Measurements from ENCODE around the gene PCDHGA3.
A peak's percentile ranks its signal among the peaks of the same experiment; 100 is the strongest.
"Not testable (repeated sequence)": the region's sequence is repeated elsewhere in the genome, so short reads cannot be mapped to it uniquely, and the experiment has no call there.

Gene PCDHGA3

GRCh38 chr5:141373673-141374317 lies 30.2 kb downstream of the PCDHGA3 start, which contains the start of gene PCDHGA6:
TSS of gene PCDHGA6 (plus strand) at chr5:141373891. CDS start at chr5:141374084, 193 bp downstream.
- DNase-seq (ENCODE audit: low read depth) = peak; percentile 38
- TF ChIP-seq CTCF (conservative IDR thresholded peaks at IDR 0.05; ENCODE audit: low read length) = peak; percentile 69
- peak within 1 kb of the TSS; percentile 56 for H3K4me3 ChIP-seq (ENCODE audit: low read length)

- TF ChIP-seq CTCF (conservative IDR thresholded peaks at IDR 0.05; ENCODE audit: low read length) = no peak
- no peak for DNase-seq (ENCODE audit: low read depth)
- H3K4me3 ChIP-seq (ENCODE audit: low read length) = peak overlapping the region; percentile 56; the same call in 1 of the 2 replicates
Observed at GRCh38 chr5:141374627-141375026, 31.0 kb downstream of the PCDHGA3 start.

GRCh38 chr5:141375444-141376155 lies 32.0 kb downstream of the PCDHGA3 start:
- not testable (repeated sequence) for DNase-seq (ENCODE audit: low read depth); H3K4me3 ChIP-seq (ENCODE audit: low read length)

GRCh38 chr5:141382469-141383294 lies 39.1 kb downstream of the PCDHGA3 start, which contains the start of gene PCDHGA7:
TSS of gene PCDHGA7 (plus strand) at chr5:141382742. CDS start at chr5:141382900, 158 bp downstream.
- H3K4me3 ChIP-seq (ENCODE audit: low read length) = peak within 1 kb of the TSS; percentile 71
- TF ChIP-seq CTCF (conservative IDR thresholded peaks at IDR 0.05; ENCODE audit: low read length) = peak; percentile 67
- DNase-seq (ENCODE audit: low read depth) = peak; percentile 58

- no peak for DNase-seq (ENCODE audit: low read depth)
- peak overlapping the region; percentile 71 for H3K4me3 ChIP-seq (ENCODE audit: low read length)
- TF ChIP-seq CTCF (conservative IDR thresholded peaks at IDR 0.05; ENCODE audit: low read length) = no peak
Observed at GRCh38 chr5:141383345-141383744, 39.7 kb downstream of the PCDHGA3 start.

- no peak overlapping the region for H3K4me3 ChIP-seq (ENCODE audit: low read length)
- no peak for DNase-seq (ENCODE audit: low read depth)
- no peak for TF ChIP-seq CTCF (conservative IDR thresholded peaks at IDR 0.05; ENCODE audit: low read length)
Observed at GRCh38 chr5:141384471-141385267, 41.0 kb downstream of the PCDHGA3 start.
